ENCODE measurements around the gene TMEM175. TPM values are rescaled to one million over a fixed set of nuclear protein-coding genes. Genes with fewer than 3 reads are reported as not detected.

The TMEM175 gene
- total and polyA plus RNA-seq, 2 of the 13 experiments (the other 11 are each of a cell fraction or from before 2014, with no cell fraction given) = 5.1 to 9.9 TPM

GRCh38 chr4:993111-994029, 61.1 kb downstream of the TMEM175 start, which contains the start of gene SLC26A1 (continued):
- TF ChIP-seq, protein P1, sequence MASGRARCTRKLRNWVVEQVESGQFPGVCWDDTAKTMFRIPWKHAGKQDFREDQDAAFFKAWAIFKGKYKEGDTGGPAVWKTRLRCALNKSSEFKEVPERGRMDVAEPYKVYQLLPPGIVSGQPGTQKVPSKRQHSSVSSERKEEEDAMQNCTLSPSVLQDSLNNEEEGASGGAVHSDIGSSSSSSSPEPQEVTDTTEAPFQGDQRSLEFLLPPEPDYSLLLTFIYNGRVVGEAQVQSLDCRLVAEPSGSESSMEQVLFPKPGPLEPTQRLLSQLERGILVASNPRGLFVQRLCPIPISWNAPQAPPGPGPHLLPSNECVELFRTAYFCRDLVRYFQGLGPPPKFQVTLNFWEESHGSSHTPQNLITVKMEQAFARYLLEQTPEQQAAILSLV (CRISPR knock-in tag; IDR thresholded peaks at IDR 0.05; ENCODE audit: borderline replicate concordance) = peak; percentile 83; the same call in 1 of the 2 replicates
- TF ChIP-seq ZNF687 (CRISPR knock-in tag; IDR thresholded peaks at IDR 0.05) (peak; percentile 80), RORA (CRISPR knock-in tag; IDR thresholded peaks at IDR 0.05) (no peak), NR2F6 (IDR thresholded peaks at IDR 0.05) (no peak; the same call in 1 of the 2 replicates), NR2F6 (CRISPR knock-in tag; IDR thresholded peaks at IDR 0.05) (peak; percentile 69), UBTF (CRISPR knock-in tag; IDR thresholded peaks at IDR 0.05) (peak; percentile 86; the same call in 1 of the 2 replicates), ZNF775 (CRISPR knock-in tag; IDR thresholded peaks at IDR 0.05; ENCODE audit: borderline replicate concordance) (0 out of 2 replicates have a peak, but pooled peaks have one; percentile 79), ZNF569 (CRISPR knock-in tag; IDR thresholded peaks at IDR 0.05; ENCODE audit: borderline replicate concordance) (no peak), ZNF138 (CRISPR knock-in tag; IDR thresholded peaks at IDR 0.05; ENCODE audit: low read depth) (peak; percentile 65; the same call in 1 of the 2 replicates), ZBTB39 (CRISPR knock-in tag; IDR thresholded peaks at IDR 0.05) (peak; percentile 74)
- TF ChIP-seq, protein P2, sequence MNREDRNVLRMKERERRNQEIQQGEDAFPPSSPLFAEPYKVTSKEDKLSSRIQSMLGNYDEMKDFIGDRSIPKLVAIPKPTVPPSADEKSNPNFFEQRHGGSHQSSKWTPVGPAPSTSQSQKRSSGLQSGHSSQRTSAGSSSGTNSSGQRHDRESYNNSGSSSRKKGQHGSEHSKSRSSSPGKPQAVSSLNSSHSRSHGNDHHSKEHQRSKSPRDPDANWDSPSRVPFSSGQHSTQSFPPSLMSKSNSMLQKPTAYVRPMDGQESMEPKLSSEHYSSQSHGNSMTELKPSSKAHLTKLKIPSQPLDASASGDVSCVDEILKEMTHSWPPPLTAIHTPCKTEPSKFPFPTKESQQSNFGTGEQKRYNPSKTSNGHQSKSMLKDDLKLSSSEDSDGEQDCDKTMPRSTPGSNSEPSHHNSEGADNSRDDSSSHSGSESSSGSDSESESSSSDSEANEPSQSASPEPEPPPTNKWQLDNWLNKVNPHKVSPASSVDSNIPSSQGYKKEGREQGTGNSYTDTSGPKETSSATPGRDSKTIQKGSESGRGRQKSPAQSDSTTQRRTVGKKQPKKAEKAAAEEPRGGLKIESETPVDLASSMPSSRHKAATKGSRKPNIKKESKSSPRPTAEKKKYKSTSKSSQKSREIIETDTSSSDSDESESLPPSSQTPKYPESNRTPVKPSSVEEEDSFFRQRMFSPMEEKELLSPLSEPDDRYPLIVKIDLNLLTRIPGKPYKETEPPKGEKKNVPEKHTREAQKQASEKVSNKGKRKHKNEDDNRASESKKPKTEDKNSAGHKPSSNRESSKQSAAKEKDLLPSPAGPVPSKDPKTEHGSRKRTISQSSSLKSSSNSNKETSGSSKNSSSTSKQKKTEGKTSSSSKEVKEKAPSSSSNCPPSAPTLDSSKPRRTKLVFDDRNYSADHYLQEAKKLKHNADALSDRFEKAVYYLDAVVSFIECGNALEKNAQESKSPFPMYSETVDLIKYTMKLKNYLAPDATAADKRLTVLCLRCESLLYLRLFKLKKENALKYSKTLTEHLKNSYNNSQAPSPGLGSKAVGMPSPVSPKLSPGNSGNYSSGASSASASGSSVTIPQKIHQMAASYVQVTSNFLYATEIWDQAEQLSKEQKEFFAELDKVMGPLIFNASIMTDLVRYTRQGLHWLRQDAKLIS (CRISPR knock-in tag; IDR thresholded peaks at IDR 0.05) = 0 out of 2 replicates have a peak, but pooled peaks have one; percentile 27

All from HepG2 (cell line).